CD4-positive, alpha-beta T cell treated with Interleukin-17A for 4 hours (primary cell): ENCODE results near the gene DLG2.

Experiments used
- DNase-seq: peaks from one replicate; pipeline ENCODE4 v3.0.0-alpha.2; 2020; ENCODE audit warnings: mixed read lengths

Gene DLG2

GRCh38 chr11:84419616-84420015 lies 1207.5 kb downstream of the DLG2 start:
- no peak for DNase-seq

GRCh38 chr11:84414920-84415319 lies 1212.2 kb downstream of the DLG2 start:
- DNase-seq, result no peak

- no peak for DNase-seq
Measured at GRCh38 chr11:84413549-84413948, 1213.6 kb downstream of the DLG2 start.

- no peak for DNase-seq
Measured at GRCh38 chr11:84412862-84413261, 1214.3 kb downstream of the DLG2 start.

GRCh38 chr11:84408946-84409411 lies 1218.2 kb downstream of the DLG2 start:
- no peak for DNase-seq

GRCh38 chr11:84407091-84407490 lies 1220.1 kb downstream of the DLG2 start:
- DNase-seq, result no peak

- no peak for DNase-seq
Measured at GRCh38 chr11:84398017-84398626, 1229.0 kb downstream of the DLG2 start.

GRCh38 chr11:84396521-84396920 lies 1230.6 kb downstream of the DLG2 start:
- DNase-seq, result no peak

GRCh38 chr11:84390441-84391078 lies 1236.6 kb downstream of the DLG2 start:
- no peak for DNase-seq

GRCh38 chr11:84389696-84390095 lies 1237.4 kb downstream of the DLG2 start:
- DNase-seq, result no peak

- peak; percentile 14 for DNase-seq
Measured at GRCh38 chr11:84384731-84385130, 1242.4 kb downstream of the DLG2 start.

GRCh38 chr11:84383576-84383975 lies 1243.6 kb downstream of the DLG2 start:
- DNase-seq, result no peak

- no peak for DNase-seq
Measured at GRCh38 chr11:84381666-84382065, 1245.5 kb downstream of the DLG2 start.

- no peak for DNase-seq
Measured at GRCh38 chr11:84372381-84372950, 1254.7 kb downstream of the DLG2 start.

GRCh38 chr11:84358034-84358433 lies 1269.1 kb downstream of the DLG2 start:
- DNase-seq, result no peak

- no peak for DNase-seq
Measured at GRCh38 chr11:84355911-84356310, 1271.2 kb downstream of the DLG2 start.

GRCh38 chr11:84345597-84345996 lies 1281.5 kb downstream of the DLG2 start:
- DNase-seq, result no peak

- no peak for DNase-seq
Measured at GRCh38 chr11:84345027-84345426, 1282.1 kb downstream of the DLG2 start.

GRCh38 chr11:84339796-84340195 lies 1287.3 kb downstream of the DLG2 start:
- DNase-seq, result no peak

- no peak for DNase-seq
Measured at GRCh38 chr11:84333221-84333620, 1293.9 kb downstream of the DLG2 start.

GRCh38 chr11:84322211-84322610 lies 1304.9 kb downstream of the DLG2 start:
- no peak for DNase-seq

GRCh38 chr11:84319863-84320262 lies 1307.3 kb downstream of the DLG2 start:
- DNase-seq, result no peak

GRCh38 chr11:84316866-84317555 lies 1310.1 kb downstream of the DLG2 start:
- no peak for DNase-seq

- no peak for DNase-seq
Measured at GRCh38 chr11:84313830-84314359, 1313.2 kb downstream of the DLG2 start.
